ENCODE results near the gene TMEM163.
"Not testable (repeated sequence)": the region's sequence is repeated elsewhere in the genome, so short reads cannot be mapped to it uniquely, and the experiment has no call there.

The TMEM163 gene

DNA sequence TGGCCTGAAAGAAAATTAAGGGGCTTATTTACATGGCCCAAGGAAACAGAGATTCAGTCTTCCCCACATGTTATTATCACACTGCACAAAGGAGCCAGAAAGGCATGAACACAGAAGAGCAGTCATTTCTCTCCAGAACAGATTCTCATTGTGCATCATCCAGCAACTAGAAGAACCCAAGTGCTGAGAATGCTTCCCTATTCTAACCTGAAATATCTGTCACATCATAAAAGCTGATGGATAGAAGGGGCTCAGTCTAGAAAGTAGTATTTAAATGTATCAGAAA is 145.8 kb downstream of the TMEM163 start:
- DNase-seq, result no peak

DNA sequence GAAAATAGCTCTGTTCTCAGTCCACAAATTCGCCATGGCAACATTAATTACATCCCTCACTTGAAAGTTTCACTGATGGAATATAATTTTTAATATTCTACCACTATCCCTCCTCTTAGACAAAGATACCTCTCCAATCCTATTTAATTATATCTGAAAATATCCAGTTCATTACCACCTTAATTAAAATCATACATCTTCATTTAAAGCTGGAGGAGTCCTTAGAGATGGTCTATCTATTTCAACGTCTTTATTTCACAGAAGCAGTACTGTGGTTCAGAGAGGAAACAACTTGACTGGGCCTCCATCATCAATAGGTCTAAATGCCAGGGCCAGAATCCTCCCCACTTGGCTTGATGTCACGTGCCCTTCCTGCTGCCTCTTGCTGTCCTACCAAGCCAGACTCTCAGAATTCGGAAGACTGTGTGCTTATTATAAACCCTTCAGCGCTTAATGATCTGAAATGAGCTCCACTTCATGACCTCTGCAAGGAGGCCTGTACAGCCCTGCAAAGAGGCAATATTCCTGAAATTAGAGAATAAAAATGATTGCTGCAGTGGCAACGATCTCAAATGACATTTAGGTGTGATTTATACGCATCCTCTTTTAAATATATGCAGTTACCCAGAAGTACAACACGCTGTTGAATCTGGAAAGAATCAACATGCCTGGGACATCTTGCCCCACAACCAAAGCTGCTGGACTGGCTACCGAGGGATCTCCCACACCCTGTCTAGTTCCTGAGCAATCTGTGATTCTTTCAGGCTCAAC is 146.3 kb downstream of the TMEM163 start:
- no peak for DNase-seq

DNA sequence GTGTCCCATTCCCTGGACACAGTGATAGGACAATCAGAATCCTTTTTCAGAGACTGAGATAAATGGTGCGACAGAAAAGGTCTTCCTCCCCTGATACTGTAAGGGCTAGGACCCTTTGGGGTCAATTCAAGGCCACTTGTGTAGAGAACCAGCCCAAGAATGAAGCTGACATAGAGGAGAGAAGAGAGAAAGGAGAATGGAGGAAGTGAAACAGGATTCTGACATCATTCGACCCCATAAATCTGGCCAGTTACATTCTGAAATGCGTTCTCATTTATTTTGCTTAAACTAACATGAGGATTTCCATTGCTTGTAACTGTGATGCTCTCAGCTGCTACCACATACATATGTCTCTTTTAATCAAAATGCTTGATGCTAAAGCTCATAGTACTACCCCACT is 148.1 kb downstream of the TMEM163 start:
- no peak for DNase-seq

DNA sequence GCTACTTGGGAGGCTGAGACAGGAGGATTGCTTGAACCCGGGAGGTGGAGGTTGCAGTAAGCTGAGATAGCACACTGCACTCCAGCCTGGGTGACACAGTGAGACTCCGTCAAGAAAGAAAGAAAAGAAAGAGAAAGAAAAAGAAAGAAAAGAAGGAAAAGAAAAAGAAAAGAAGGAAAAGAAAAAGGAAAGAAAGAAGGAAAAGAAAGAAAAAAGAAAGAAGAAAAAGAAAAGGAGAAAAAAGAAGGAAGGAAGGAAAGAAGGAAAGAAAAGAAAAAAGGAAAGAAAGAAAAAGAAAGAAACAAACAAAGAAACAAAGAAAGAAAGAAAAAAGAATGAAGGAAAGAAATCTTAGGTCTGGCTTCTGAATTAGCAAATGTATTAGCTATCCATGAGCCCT is 150.4 kb downstream of the TMEM163 start:
- DNase-seq, result no peak

DNA sequence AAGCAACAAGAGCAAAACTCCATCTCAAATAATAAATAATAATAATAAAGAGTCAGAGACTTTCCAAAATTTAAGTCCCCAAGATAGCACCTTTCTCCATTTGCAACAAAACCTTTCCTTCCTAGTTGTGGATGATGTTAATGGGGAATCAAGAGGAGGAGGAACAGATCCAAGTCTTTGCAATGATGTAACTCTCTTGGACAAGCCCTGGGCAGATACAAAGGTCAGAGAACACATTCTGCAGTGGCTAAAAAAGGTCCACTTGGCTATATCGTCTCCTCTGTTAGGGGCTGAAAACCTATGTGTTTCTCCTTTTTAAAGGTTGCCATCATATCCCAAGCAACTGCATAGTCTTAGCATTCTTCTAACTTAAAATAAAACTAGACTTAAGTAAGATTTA is 151.1 kb downstream of the TMEM163 start:
- no peak for DNase-seq

DNA sequence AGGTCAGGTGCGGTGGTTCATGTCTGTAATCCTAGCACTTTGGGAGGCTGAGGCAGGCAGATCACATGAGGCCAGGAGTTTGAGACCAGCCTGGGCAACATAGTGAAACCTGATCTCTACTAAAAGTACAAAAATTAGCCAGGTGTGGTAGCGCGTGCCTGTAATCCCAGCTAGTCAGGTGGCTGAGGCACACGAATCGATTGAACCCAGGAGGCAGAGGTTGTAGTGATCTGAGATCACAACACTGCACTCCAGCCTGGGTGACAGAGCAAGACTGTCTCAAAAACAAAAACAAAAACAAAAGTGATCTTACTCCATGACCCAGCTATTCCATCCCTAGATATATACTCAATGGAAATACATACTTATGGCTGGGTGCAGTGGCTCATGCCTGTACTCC is 153.8 kb downstream of the TMEM163 start:
- not testable (repeated sequence) for DNase-seq

DNA sequence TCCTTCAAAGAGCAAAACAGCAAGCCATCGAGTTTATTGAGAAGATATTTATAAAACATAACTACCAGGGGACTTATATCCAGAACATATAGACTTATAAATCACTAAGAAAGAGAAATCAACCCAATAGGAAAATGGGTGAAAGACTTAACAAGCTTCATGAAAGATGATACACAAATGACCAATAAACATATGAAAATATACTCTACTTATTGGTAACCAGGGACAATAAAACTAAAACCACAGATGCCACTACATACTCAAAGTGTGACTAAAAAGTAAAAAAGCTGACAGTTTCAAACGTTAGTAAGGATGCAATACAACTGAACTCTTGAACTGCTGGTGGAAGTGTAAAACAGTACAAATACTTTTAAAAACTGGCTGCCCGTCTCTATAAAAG is 154.3 kb downstream of the TMEM163 start:
- DNase-seq, result no peak

DNA sequence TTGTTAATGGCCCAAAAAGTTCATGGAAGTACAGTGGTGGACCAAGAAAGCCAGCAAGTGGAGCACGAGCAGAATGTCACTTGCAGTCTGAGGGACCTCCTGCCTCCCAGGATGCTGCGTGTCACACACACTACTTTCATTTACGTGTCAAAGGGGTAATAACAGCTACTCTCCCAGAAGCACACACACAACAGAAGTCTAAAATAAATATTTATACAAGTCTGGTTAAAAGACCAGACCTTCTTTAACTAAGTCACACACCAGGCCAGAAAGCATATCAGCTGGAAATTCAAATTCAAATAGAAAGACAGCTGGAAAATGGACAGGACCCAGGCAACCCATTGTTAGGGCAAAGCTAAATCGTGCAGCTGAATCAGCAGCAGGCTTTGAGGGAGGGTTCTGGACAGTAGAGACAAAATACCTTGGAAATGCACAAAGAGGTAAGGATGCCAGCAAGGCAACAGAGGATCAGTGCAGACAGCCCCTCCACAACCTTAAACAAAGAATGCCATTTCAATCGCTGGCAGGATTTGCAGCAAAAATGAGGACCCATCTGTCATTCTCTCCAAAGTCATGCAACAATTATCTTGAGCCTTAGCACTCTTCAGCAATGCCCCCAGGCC is 160.5 kb downstream of the TMEM163 start:
- no peak for DNase-seq

DNA sequence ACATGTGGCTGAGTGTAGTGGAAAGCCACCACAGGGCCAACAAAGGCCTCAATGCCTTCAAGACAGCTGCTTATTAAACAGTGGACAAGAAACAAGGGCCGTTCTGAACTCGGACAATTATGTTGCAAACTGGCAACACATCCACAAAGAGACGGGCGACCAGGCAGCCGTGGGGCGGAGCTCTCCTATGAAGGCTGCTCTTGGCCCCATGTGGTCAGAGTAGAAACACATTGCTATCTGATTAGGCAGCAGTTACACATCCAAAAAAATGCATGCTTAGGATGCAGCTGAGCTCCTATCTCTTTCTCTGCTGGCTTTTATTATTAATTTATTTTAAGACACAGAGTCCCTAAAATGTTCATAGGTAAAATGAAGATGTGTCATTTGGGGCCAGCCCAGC is 163.4 kb downstream of the TMEM163 start:
- DNase-seq, result no peak

DNA sequence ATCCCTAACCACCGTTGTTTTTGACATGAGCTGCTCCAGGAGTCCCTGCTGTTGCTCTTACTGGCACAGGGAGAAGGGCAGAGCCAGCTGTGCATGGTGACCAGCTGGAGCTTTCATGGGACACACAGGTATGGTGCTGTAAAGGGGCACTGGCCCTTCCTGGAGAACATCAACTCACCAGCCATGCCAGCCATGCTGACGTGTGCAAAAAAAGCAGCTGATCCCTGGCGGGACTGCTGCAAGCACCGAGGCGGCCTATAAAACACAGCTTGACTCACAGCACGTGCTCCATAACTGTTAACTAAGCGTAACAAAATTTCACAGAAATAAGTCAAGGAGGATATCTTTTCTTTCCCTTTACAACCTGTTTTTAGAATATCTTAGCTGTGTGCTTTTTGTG is 165.1 kb downstream of the TMEM163 start:
- DNase-seq, result no peak

DNA sequence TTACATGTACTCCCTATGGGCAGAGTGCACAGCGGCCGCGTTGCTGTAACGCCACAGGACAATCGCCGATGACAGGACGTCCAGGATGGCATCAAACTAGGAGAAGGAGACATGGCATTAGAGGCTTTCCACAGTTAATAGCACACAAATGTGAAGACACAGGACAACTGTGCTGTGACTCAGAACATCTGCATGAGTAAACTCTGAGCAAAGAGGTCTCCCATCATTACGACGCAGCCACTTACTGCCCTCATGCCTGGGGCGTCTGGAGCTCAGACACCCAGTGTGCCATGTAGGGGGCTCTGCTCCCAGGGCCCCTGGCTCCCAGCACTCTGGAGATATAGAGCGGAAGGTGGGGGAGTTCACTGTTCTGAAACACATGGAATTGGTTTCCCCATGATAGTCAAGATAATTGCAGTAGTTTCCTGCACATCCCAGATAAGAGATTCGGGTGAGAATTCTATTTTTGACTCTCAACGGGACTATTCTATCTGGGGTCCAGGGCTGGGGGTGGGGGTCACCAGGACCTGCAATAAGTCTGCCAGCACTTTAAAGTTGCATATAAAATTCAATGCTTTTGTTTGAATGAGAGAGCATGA is 168.1 kb downstream of the TMEM163 start:
- DNase-seq, result no peak

DNA sequence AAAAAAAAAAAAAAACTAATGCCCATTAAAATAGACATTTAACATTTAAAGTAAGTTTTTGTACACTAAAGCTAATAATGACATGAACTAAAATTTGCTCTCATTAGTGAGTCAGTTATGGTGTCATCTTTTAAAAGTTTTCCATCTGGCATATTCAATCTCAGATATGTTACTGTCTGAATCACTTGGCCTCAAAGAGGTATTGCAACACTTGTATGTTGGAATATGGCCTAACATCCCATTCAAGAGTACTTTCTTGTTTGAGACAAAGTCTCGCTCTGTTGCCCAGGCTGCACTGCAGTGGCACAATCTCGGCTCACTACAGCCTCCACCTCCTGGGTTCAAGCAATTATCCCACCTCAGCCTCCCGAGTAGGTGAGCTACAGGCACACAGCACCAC is 169.7 kb downstream of the TMEM163 start:
- no peak for DNase-seq

DNA sequence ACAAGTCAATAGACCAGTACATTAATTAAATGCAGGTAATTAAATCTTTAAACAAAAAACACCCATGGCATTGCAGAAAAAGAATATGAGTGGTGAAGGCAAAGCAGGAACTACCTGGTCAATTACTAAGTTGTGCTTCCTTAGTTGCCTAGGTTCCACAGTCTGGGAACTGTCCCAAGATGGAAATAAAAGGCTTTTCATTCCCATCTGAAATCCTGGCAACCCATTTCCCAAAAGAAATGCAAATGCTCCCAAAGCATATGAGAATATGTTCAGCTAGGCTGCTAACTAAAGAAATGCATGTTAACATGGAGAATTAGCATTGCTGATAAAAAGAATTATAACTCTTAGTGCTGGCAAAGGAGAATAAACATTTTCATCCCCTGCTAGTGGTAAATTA is 177.8 kb downstream of the TMEM163 start:
- DNase-seq, result no peak

DNA sequence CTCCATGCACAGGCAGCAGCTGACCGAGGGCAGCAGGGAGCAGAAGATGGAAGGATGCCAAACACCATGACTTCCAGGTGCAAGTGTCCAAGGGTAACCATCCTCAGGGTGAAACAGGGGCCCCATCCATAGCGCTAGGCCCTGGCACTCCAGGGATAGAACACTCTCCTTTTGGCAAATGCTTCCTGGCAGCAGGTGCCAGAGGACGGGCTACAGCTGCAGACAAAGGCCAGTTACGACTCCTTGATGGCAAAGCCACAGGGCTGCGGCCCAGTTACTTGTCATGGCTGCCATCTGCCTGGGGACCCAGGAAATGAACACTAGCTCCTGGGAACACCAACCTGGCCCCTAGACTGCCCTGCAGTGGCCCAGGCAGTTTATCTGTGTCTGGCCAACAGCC is 178.8 kb downstream of the TMEM163 start:
- no peak for DNase-seq

DNA sequence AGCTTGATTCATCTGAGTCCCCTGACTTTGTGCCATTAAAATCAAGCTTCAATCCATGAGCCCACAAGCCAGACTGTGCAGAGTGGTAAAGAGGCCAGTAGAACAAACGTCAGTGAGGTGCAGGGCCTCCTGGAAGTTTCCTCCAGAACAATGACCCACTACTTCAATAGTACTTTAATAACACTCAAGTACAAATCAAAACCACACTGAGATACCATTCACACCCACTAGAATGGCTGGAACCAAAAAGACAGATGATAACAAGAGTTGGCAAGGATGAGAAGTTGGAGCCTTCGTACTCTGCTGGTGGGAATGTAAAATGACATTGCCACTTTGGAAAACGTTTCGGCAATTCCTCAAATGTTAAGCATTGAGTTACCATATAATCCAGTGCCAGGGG is 181.1 kb downstream of the TMEM163 start:
- DNase-seq, result no peak

DNA sequence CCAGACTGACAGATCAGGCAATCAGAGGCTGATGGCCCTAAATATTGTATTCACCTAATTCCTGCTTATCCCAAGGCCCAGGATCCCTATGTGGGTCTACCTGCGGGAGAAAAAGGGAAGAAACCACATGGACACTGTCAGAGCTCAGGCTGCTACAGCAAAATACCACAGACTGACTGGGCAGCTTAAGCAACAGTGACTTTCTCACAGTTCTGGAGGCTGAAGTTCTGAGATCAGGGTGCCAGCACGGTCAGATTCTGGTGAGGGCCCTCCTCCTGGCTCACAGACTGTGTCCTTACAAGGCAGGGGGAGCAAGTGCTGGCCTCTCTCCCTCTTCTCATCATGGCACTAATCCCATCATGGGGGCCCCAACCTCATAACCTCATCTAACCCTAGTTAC is 181.7 kb downstream of the TMEM163 start:
- DNase-seq, result no peak

DNA sequence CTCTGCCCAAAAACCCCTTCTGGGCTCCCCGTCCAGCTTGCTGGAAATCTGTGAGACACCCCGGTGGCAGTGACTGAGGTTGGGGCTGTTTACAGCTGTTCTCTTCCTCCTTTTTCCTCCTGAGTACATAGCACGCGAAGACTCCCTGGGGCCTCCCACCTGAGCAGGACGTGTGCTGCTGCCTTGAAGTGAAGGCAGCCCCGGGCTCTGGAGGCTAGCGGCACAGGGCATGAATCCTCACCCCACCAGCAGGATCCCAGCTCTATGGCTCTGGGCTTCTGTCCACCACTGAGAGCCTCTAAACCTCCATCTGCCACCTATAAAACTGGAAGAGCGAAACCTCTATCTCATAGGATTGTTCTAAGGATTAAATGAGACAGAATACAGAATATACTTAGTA is 182.5 kb downstream of the TMEM163 start:
- DNase-seq, result no peak

DNA sequence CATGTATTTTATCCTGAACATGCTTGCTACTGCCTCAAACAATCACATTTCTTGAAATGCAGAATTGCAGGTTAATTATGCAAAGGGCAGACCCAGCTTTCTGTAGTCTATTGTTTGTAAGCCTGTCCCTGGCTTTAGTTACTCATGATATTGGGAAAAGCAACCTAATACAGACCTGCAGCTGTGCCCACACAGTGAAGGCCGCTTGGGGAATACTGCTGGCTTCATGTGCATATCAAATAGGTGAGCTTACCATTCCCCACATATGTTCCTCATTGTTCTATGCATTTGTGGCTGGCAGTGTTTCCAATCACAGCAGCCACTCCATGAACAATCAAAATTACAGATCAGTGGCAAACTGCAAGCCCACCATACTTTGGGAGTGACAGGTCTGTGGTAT is 186.3 kb downstream of the TMEM163 start:
- no peak for DNase-seq

DNA sequence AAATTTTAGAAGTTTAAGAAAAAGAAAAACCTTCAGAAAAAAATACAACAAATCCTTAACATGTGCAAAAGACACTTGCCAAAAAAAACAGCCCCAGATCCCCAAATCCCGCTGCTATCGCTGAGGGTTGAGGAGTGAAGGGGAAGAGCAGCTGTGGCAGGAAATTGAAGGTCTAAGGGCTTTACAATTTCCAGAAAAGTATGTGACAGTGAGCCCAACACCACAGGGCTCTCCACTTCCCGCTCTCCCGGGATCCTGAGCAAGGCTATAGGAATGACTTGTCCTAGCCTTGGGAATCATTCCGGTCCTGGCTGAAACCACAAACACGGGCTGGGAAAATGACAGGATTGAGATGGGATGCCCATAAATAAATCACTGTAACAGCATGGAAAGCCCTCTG is 191.4 kb downstream of the TMEM163 start:
- DNase-seq, result no peak

DNA sequence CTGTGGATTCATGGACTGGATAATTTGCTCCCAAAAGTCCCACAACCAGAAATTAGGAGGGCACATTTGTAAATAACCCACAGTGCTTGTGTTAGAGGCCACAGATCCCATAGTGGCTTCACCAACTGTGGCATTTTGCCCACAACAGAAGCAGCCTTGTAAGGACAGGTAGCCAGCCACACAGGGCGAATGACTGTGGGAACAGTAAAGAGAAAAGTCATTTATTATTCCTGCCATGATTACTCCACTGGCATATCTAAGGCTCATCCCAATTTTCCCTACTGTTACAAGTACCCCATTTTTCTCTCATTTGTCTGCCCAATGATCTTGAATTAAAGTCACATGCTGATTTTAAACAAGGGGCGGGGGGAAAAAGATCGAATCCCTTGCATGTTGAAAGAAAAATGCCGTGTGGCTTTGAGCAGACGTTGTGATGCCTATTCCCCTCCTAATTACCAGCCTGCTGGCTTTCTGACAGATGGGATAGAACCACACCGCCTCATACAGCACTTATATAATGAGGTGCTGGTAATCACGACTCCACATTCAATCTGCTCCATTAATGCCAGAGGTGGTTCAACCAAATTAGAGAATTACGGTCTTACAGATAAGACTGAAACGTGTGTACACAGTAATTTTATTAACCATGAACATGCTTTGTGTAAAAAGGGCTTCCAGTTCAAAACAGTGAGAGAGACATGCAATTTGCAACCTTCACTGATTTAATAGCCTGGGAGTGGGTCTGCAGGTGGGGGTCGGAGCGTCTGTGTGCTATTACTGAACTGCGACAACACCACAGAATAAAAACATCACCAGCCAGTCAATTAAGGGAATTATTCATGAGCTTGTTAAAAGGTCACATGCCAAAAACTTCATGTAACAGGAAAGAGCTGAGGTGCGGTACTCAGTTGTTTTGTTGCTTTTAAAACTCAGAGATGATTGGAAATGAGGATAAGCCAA is 196.0 kb downstream of the TMEM163 start:
- no peak for DNase-seq

DNA sequence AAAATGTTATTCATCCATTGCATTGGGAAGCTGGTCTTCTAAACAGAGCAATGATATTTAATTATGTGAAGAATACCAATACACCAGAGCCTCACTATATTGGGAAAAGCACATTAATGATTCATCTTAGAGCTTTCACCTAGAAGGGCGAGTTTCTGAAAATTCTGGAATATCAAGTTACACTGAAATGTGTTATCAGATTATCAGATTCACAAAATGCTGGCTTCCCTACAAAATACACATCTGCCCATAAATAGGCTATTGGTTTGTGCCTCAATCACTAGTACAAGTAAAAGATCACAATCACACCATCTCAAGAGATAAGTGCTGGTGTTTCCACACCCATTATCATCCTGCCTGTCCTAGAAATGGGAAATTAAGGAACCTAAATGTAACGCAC is 200.7 kb downstream of the TMEM163 start:
- DNase-seq, result no peak

DNA sequence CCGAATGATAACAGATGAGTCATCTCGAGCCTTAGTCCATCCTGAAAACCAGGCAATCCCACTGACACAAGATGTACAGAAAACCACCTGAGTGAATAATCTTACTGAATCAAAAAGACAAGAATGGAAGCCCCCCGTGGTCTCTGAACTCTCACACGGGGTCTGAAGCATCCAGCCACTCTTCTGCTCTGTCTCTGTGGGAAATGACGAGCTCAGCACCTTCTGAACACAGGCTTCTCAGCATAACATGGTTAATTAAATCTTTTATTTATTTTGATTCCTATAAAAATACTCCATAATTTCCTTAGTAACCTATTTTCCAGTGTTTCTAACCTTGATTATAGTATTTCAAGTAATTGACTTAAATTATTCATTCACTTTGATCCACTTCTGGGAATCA is 203.7 kb downstream of the TMEM163 start:
- DNase-seq, result no peak

DNA sequence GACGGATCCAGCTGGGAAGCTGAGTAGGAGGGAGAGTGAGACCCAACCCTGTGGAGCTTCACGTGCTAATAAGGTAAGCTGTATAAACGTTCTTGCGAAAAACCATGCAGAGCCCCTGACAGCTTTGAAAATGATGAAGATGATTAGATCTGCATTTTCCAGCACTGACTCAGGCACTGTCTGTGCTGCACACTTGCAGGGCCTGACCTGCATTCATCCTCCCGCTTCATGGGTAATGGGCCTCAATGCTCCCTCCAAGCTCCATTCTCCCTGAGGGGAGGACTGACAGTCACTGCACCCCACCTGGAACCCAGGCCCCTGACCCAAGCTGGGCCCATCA is 205.4 kb downstream of the TMEM163 start:
- no peak for DNase-seq
